HG03565 (cell line): Measurements from ENCODE around the gene C7.
"Not testable (repeated sequence)": the region's sequence is repeated elsewhere in the genome, so short reads cannot be mapped to it uniquely, and the experiment has no call there.

Experiments
- ATAC-seq: cut with Tn5 transposase; IDR thresholded peaks from one replicate; pipeline ENCODE4 v1.9.1; 2021; ENCODE audit warnings: mild to moderate bottlenecking, moderate library complexity; ENCODE audit not compliant: unreplicated experiment

Gene C7

GRCh38 chr5:40988746-40989510, 79.6 kb downstream of the C7 start:
- no peak for ATAC-seq

GRCh38 chr5:40991168-40991980, 82.1 kb downstream of the C7 start:
- ATAC-seq: no peak

GRCh38 chr5:40991981-40992559, 82.8 kb downstream of the C7 start:
- ATAC-seq: no peak

GRCh38 chr5:40995801-40996586, 86.7 kb downstream of the C7 start:
- no peak for ATAC-seq

GRCh38 chr5:40999142-40999541, 89.8 kb downstream of the C7 start:
- no peak for ATAC-seq

GRCh38 chr5:40999966-41000365, 90.7 kb downstream of the C7 start:
- no peak for ATAC-seq

- ATAC-seq: no peak
Observed at GRCh38 chr5:41003670-41004376, 94.5 kb downstream of the C7 start.

- ATAC-seq: no peak
Observed at GRCh38 chr5:41004931-41005330, 95.6 kb downstream of the C7 start.

- no peak for ATAC-seq
Observed at GRCh38 chr5:41009232-41009631, 99.9 kb downstream of the C7 start.

- ATAC-seq: no peak
Observed at GRCh38 chr5:41010572-41010971, 101.3 kb downstream of the C7 start.

GRCh38 chr5:41012318-41012717, 103.0 kb downstream of the C7 start:
- ATAC-seq: no peak

GRCh38 chr5:41022600-41022999, 113.3 kb downstream of the C7 start:
- not testable (repeated sequence) for ATAC-seq
